Measurements from ENCODE around the gene ALK. TPM values are rescaled to one million over a fixed set of nuclear protein-coding genes. Genes with fewer than 3 reads are reported as not detected.

Gene ALK
- total RNA-seq, 1 donor from 2014 or later, result not detected

GRCh38 chr2:29586919-29587318 lies 334.5 kb downstream of the ALK start:
- Mint-ChIP-seq H3K9me3 (no peaks in the 10 kb centered on the region), H3K27ac (no peak overlapping the region), H3K4me3 (no peak overlapping the region), H3K27me3 (ENCODE audit: insufficient read depth) (peaks cover 1% of the 10 kb centered on the region), H3K4me1 (ENCODE audit: low read depth) (no peaks in the 10 kb centered on the region), H3K36me3 (ENCODE audit: low read depth) (no peaks in the 10 kb centered on the region)
- no peak for DNase-seq (ENCODE audit: low spot score)
- intact Hi-C loops (cut with micrococcal nuclease), result no loop called here

- H3K4me3 Mint-ChIP-seq, result no peak overlapping the region
- H3K27ac Mint-ChIP-seq, result no peak overlapping the region
- DNase-seq (ENCODE audit: low spot score), result no peak
- no peaks in the 10 kb centered on the region for H3K9me3 Mint-ChIP-seq
- no peaks in the 10 kb centered on the region for H3K4me1 Mint-ChIP-seq (ENCODE audit: low read depth)
- H3K27me3 Mint-ChIP-seq (ENCODE audit: insufficient read depth), result peaks cover 3% of the 10 kb centered on the region
- intact Hi-C loops (cut with micrococcal nuclease), result no loop called here
- no peaks in the 10 kb centered on the region for H3K36me3 Mint-ChIP-seq (ENCODE audit: low read depth)
Measured at GRCh38 chr2:29583548-29584156, 337.7 kb downstream of the ALK start.

GRCh38 chr2:29583104-29583503 lies 338.3 kb downstream of the ALK start:
- Mint-ChIP-seq H3K27me3 (ENCODE audit: insufficient read depth) (peaks cover 3% of the 10 kb centered on the region), H3K9me3 (no peaks in the 10 kb centered on the region), H3K4me3 (no peak overlapping the region), H3K27ac (no peak overlapping the region), H3K36me3 (ENCODE audit: low read depth) (no peaks in the 10 kb centered on the region), H3K4me1 (ENCODE audit: low read depth) (no peaks in the 10 kb centered on the region)
- intact Hi-C loops (cut with micrococcal nuclease), result no loop called here
- no peak for DNase-seq (ENCODE audit: low spot score)

- Mint-ChIP-seq H3K27me3 (ENCODE audit: insufficient read depth) (peaks cover 3% of the 10 kb centered on the region), H3K27ac (no peak overlapping the region), H3K4me3 (no peak overlapping the region), H3K9me3 (no peaks in the 10 kb centered on the region), H3K36me3 (ENCODE audit: low read depth) (no peaks in the 10 kb centered on the region), H3K4me1 (ENCODE audit: low read depth) (no peaks in the 10 kb centered on the region)
- intact Hi-C loops (cut with micrococcal nuclease), result no loop called here
- DNase-seq (ENCODE audit: low spot score), result no peak
Measured at GRCh38 chr2:29582062-29582461, 339.3 kb downstream of the ALK start.

- peaks cover 3% of the 10 kb centered on the region for H3K27me3 Mint-ChIP-seq (ENCODE audit: insufficient read depth)
- no peaks in the 10 kb centered on the region for H3K36me3 Mint-ChIP-seq (ENCODE audit: low read depth)
- H3K4me3 Mint-ChIP-seq, result no peak overlapping the region
- no peaks in the 10 kb centered on the region for H3K9me3 Mint-ChIP-seq
- intact Hi-C loops (cut with micrococcal nuclease), result no loop called here
- DNase-seq (ENCODE audit: low spot score), result no peak
- H3K27ac Mint-ChIP-seq, result no peak overlapping the region
- H3K4me1 Mint-ChIP-seq (ENCODE audit: low read depth), result no peaks in the 10 kb centered on the region
Measured at GRCh38 chr2:29580223-29580622, 341.2 kb downstream of the ALK start.

GRCh38 chr2:29579495-29580169 lies 341.8 kb downstream of the ALK start:
- DNase-seq (ENCODE audit: low spot score), result no peak
- intact Hi-C loops (cut with micrococcal nuclease), result no loop called here
- H3K4me3 Mint-ChIP-seq, result no peak overlapping the region
- no peaks in the 10 kb centered on the region for H3K9me3 Mint-ChIP-seq
- H3K27ac Mint-ChIP-seq, result no peak overlapping the region
- H3K4me1 Mint-ChIP-seq (ENCODE audit: low read depth), result no peaks in the 10 kb centered on the region
- H3K27me3 Mint-ChIP-seq (ENCODE audit: insufficient read depth), result peaks cover 5% of the 10 kb centered on the region
- H3K36me3 Mint-ChIP-seq (ENCODE audit: low read depth), result no peaks in the 10 kb centered on the region

- no peak overlapping the region for H3K27ac Mint-ChIP-seq
- no peaks in the 10 kb centered on the region for H3K4me1 Mint-ChIP-seq (ENCODE audit: low read depth)
- no peaks in the 10 kb centered on the region for H3K36me3 Mint-ChIP-seq (ENCODE audit: low read depth)
- no peak for DNase-seq (ENCODE audit: low spot score)
- intact Hi-C loops (cut with micrococcal nuclease), result no loop called here
- peaks cover 5% of the 10 kb centered on the region for H3K27me3 Mint-ChIP-seq (ENCODE audit: insufficient read depth)
- no peak overlapping the region for H3K4me3 Mint-ChIP-seq
- H3K9me3 Mint-ChIP-seq, result no peaks in the 10 kb centered on the region
Measured at GRCh38 chr2:29578084-29578598, 343.2 kb downstream of the ALK start.

GRCh38 chr2:29576231-29576630 lies 345.2 kb downstream of the ALK start:
- H3K4me1 Mint-ChIP-seq (ENCODE audit: low read depth), result no peaks in the 10 kb centered on the region
- H3K27me3 Mint-ChIP-seq (ENCODE audit: insufficient read depth), result peaks cover 4% of the 10 kb centered on the region
- H3K36me3 Mint-ChIP-seq (ENCODE audit: low read depth), result no peaks in the 10 kb centered on the region
- H3K4me3 Mint-ChIP-seq, result no peak overlapping the region
- intact Hi-C loops (cut with micrococcal nuclease), result no loop called here
- DNase-seq (ENCODE audit: low spot score), result no peak
- no peak overlapping the region for H3K27ac Mint-ChIP-seq
- no peaks in the 10 kb centered on the region for H3K9me3 Mint-ChIP-seq

GRCh38 chr2:29575370-29575890 lies 346.0 kb downstream of the ALK start:
- intact Hi-C loops (cut with micrococcal nuclease), result no loop called here
- H3K9me3 Mint-ChIP-seq, result no peaks in the 10 kb centered on the region
- peaks cover 4% of the 10 kb centered on the region for H3K27me3 Mint-ChIP-seq (ENCODE audit: insufficient read depth)
- H3K4me3 Mint-ChIP-seq, result no peak overlapping the region
- H3K4me1 Mint-ChIP-seq (ENCODE audit: low read depth), result no peaks in the 10 kb centered on the region
- no peak for DNase-seq (ENCODE audit: low spot score)
- no peak overlapping the region for H3K27ac Mint-ChIP-seq
- no peaks in the 10 kb centered on the region for H3K36me3 Mint-ChIP-seq (ENCODE audit: low read depth)

GRCh38 chr2:29573612-29574011 lies 347.8 kb downstream of the ALK start:
- no peak for DNase-seq (ENCODE audit: low spot score)
- Mint-ChIP-seq H3K4me1 (ENCODE audit: low read depth) (no peaks in the 10 kb centered on the region), H3K27ac (no peak overlapping the region), H3K4me3 (no peak overlapping the region), H3K27me3 (ENCODE audit: insufficient read depth) (peaks cover 2% of the 10 kb centered on the region), H3K9me3 (no peaks in the 10 kb centered on the region), H3K36me3 (ENCODE audit: low read depth) (no peaks in the 10 kb centered on the region)
- intact Hi-C loops (cut with micrococcal nuclease), result no loop called here

- peaks cover 2% of the 10 kb centered on the region for H3K27me3 Mint-ChIP-seq (ENCODE audit: insufficient read depth)
- H3K4me1 Mint-ChIP-seq (ENCODE audit: low read depth), result no peaks in the 10 kb centered on the region
- H3K9me3 Mint-ChIP-seq, result no peaks in the 10 kb centered on the region
- intact Hi-C loops (cut with micrococcal nuclease), result no loop called here
- H3K27ac Mint-ChIP-seq, result no peak overlapping the region
- DNase-seq (ENCODE audit: low spot score), result no peak
- H3K36me3 Mint-ChIP-seq (ENCODE audit: low read depth), result no peaks in the 10 kb centered on the region
- H3K4me3 Mint-ChIP-seq, result no peak overlapping the region
Measured at GRCh38 chr2:29573147-29573546, 348.2 kb downstream of the ALK start.

GRCh38 chr2:29570539-29570938 lies 350.8 kb downstream of the ALK start:
- intact Hi-C loops (cut with micrococcal nuclease), result no loop called here
- Mint-ChIP-seq H3K4me1 (ENCODE audit: low read depth) (no peaks in the 10 kb centered on the region), H3K4me3 (no peak overlapping the region), H3K27me3 (ENCODE audit: insufficient read depth) (peaks cover 2% of the 10 kb centered on the region), H3K36me3 (ENCODE audit: low read depth) (no peaks in the 10 kb centered on the region), H3K27ac (no peak overlapping the region), H3K9me3 (no peaks in the 10 kb centered on the region)
- DNase-seq (ENCODE audit: low spot score), result no peak

GRCh38 chr2:29567906-29568520 lies 353.4 kb downstream of the ALK start:
- no peak for DNase-seq (ENCODE audit: low spot score)
- Mint-ChIP-seq H3K27ac (no peak overlapping the region), H3K4me1 (ENCODE audit: low read depth) (no peaks in the 10 kb centered on the region), H3K36me3 (ENCODE audit: low read depth) (no peaks in the 10 kb centered on the region), H3K4me3 (no peak overlapping the region), H3K9me3 (no peaks in the 10 kb centered on the region), H3K27me3 (ENCODE audit: insufficient read depth) (no peaks in the 10 kb centered on the region)
- intact Hi-C loops (cut with micrococcal nuclease), result no loop called here
